GM23248 (cell line): ENCODE results near the gene CUL3. TPM values are rescaled to one million over a fixed set of nuclear protein-coding genes. Genes with fewer than 3 reads are reported as not detected.

Experiments used
- DNase-seq: peaks from one replicate; pipeline ENCODE4 v3.0.0-alpha.2; 2015
- H2AFZ ChIP-seq: fragments of 200-600 bp; sonication (generic); 2 replicates; pipeline ENCODE4 v1.6.1; 2016; ENCODE audit warnings: antibody characterized with exemption
- H3F3A ChIP-seq: fragments of 200-600 bp; sonication (generic); 2 replicates; pipeline ENCODE4 v1.6.1; 2016; ENCODE audit warnings: mild to moderate bottlenecking, antibody characterized with exemption, mixed run types; ENCODE audit not compliant: insufficient read depth
- H3K27ac ChIP-seq: fragments of 200-600 bp; sonication (generic); 2 replicates; pipeline ENCODE4 v1.5.1; 2016; ENCODE audit warnings: mild to moderate bottlenecking
- H3K27me3 ChIP-seq: fragments of 200-600 bp; sonication (generic); replicated peaks from 2 replicates; pipeline ENCODE4 v1.6.1; 2016; ENCODE audit warnings: mild to moderate bottlenecking; ENCODE audit not compliant: insufficient read depth
- H3K36me3 ChIP-seq: fragments of 200-600 bp; sonication (generic); 2 replicates; pipeline ENCODE4 v1.6.1; 2016; ENCODE audit warnings: low read depth, mild to moderate bottlenecking
- H3K4me1 ChIP-seq: fragments of 200-600 bp; sonication (generic); 2 replicates; pipeline ENCODE4 v1.6.1; 2016; ENCODE audit warnings: mild to moderate bottlenecking; ENCODE audit not compliant: insufficient read depth
- H3K4me2 ChIP-seq: fragments of 200-600 bp; sonication (generic); one replicate; pipeline ENCODE4 v1.6.1; 2016; ENCODE audit warnings: mild to moderate bottlenecking; ENCODE audit not compliant: unreplicated experiment
- H3K4me3 ChIP-seq: fragments of 200-600 bp; sonication (generic); 2 replicates; pipeline ENCODE4 v1.5.1; 2016; ENCODE audit warnings: mild to moderate bottlenecking
- H3K79me2 ChIP-seq: fragments of 200-600 bp; sonication (generic); 2 replicates; pipeline ENCODE4 v1.6.1; 2016; ENCODE audit warnings: mild to moderate bottlenecking; ENCODE audit not compliant: insufficient read depth
- H3K9ac ChIP-seq: fragments of 200-600 bp; sonication (generic); 2 replicates; pipeline ENCODE4 v1.6.1; 2016; ENCODE audit warnings: mild to moderate bottlenecking
- H3K9me2 ChIP-seq: fragments of 200-600 bp; sonication (generic); 2 replicates; pipeline ENCODE4 v1.6.1; 2016; ENCODE audit warnings: mixed run types, mild to moderate bottlenecking, moderate library complexity; ENCODE audit not compliant: insufficient read depth
- H3K9me3 ChIP-seq: fragments of 200-600 bp; sonication (generic); one replicate; pipeline ENCODE4 v1.6.1; 2017; ENCODE audit warnings: low read depth
- H4K20me1 ChIP-seq: fragments of 200-600 bp; sonication (generic); 2 replicates; pipeline ENCODE4 v1.6.0; 2016; ENCODE audit not compliant: insufficient read depth
- EZH2 ChIP-seq: fragments of 200-600 bp; sonication (generic); IDR thresholded peaks from 2 replicates; pipeline ENCODE4 v1.6.1; 2018; ENCODE audit warnings: antibody characterized with exemption, mild to moderate bottlenecking; ENCODE audit not compliant: insufficient read depth, poor library complexity, severe bottlenecking
- EZH2phosphoT487 ChIP-seq: fragments of 200-600 bp; sonication (generic); IDR thresholded peaks from 2 replicates; pipeline ENCODE4 v1.6.1; 2018; ENCODE audit warnings: antibody characterized with exemption, moderate library complexity, mild to moderate bottlenecking, low read depth; ENCODE audit not compliant: insufficient read depth
- WGBS, 2 experiments: methylation state at CpG; one replicate each; pipeline ENCODE4 v1.1.6; 2015 to 2017; ENCODE audit warnings: low lambda C conversion rate in 2 of 2, low coverage in 1 of 2; ENCODE audit errors: missing lambda C conversion rate in 2 of 2; 5-methylcytosine and 5-hydroxymethylcytosine counted together
- in situ Hi-C: fragments of 300-500 bp; cut with MboI; formaldehyde crosslinking; loops from 2 replicates; pipeline ENCODE4 v1.15.0; 2020
- polyA plus RNA-seq: library from polyadenylated mRNA; unstranded; fragments of >200 nt; fragmentation: Nextera tagmentation; extraction: Ambion mirVana; gene quantifications from 2 replicates; pipeline ENCODE4 v1.2.1, GENCODE V29; 2016
- total RNA-seq: library from RNA; depleted of rRNA; stranded (reverse); fragments of >200 nt; shearing (Covaris generic); gene quantifications from 2 replicates; pipeline ENCODE4 v1.2.3, GENCODE V29; 2014

Gene CUL3
- total and polyA plus RNA-seq, 2 experiments from 2014 or later, result 24.7 to 47.8 TPM

DNA sequence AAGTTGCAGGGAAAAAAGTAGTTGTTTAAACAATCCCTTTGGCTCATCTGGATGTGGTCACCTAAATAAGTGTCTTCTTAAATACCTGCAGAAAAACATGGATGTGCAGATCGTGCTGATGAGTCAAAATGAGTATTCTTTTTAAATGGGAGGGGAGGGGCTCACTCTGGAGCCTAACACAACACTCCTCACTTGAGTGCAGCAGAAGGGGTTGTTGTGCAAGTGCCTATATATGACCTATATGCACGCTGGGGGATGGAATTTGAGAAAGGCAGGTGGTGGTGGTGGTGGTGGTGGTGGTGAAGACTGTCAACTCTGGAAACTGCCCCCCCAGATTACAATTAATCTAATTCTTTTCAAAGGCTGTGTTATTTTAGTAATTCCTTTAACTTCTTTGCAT, 105.3 kb downstream of the CUL3 start:
- WGBS, 2 experiments, result 96 to 97% methylated on average over 2 of the region's 2 CpGs
- Histone ChIP-seq H2AFZ (no peak overlapping the region), H3K9me3 (no peaks in the 10 kb centered on the region), H3K27me3 (no peaks in the 10 kb centered on the region), H3K4me2 (no peak overlapping the region), H3K9ac (no peak overlapping the region), H3K36me3 (peaks cover 55% of the 10 kb centered on the region), H3K79me2 (peaks cover 41% of the 10 kb centered on the region), H4K20me1 (no peaks in the 10 kb centered on the region), H3K9me2 (no peaks in the 10 kb centered on the region), H3F3A (no peaks in the 10 kb centered on the region), H3K27ac (no peak overlapping the region), H3K4me1 (peaks cover 10% of the 10 kb centered on the region), H3K4me3 (no peak overlapping the region)
- in situ Hi-C loops, result no loop called here
- no peak for TF ChIP-seq EZH2
- no peak for TF ChIP-seq EZH2phosphoT487
- DNase-seq, result no peak

DNA sequence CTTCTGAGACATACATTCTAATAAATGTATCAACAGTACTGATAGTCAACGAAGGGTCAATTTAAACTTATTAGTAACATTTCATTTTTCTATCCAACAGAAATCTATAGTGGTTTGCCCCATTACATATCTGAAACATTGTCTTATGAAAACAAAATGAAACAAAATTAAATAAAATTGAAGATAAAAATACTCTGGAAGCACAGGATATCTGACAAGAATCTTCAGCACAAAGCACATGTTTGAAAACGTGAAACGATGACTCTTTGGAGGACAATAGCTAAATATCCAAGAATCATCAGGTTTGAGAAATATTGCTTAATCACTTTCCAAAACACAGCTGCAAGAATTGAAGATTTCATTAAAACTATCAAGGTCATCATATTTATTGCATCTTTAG, 112.3 kb downstream of the CUL3 start:
- no peak for TF ChIP-seq EZH2phosphoT487
- no peak for TF ChIP-seq EZH2
- Histone ChIP-seq H3K27me3 (no peaks in the 10 kb centered on the region), H3K9ac (no peak overlapping the region), H3K79me2 (no peaks in the 10 kb centered on the region), H3K9me3 (no peaks in the 10 kb centered on the region), H3K27ac (no peak overlapping the region), H4K20me1 (no peaks in the 10 kb centered on the region), H3F3A (peaks cover 19% of the 10 kb centered on the region; the same call in 1 of the 2 replicates), H3K4me3 (no peak overlapping the region), H3K4me1 (no peaks in the 10 kb centered on the region), H3K9me2 (no peaks in the 10 kb centered on the region), H3K36me3 (peaks cover 51% of the 10 kb centered on the region), H3K4me2 (no peak overlapping the region), H2AFZ (no peak overlapping the region)
- in situ Hi-C loops, result no loop called here
- no peak for DNase-seq
- WGBS, 2 experiments, result 94 to 97% methylated on average over 3 of the region's 3 CpGs

DNA sequence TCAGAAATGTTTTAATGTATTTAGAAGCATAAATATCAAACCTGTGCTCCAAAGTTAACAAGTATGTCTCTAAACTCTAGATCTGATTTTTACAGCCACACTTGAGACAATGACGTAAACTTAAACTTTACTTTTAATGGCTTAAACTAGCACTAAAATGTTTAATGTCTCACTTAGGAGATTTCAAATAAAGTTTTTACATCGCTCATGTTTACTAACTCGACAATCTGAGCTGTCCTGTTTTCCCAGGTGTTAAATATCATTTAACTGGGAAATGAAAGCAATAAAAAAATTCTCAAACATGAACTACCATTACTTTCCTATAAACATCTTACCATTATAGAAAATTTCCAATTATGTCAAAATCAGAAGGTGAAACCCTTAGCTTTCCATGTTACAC, 113.0 kb downstream of the CUL3 start:
- H3K4me1 ChIP-seq, result no peaks in the 10 kb centered on the region
- peaks cover 44% of the 10 kb centered on the region for H3K36me3 ChIP-seq
- no peaks in the 10 kb centered on the region for H3K9me2 ChIP-seq
- H3K27me3 ChIP-seq, result no peaks in the 10 kb centered on the region
- H3K4me2 ChIP-seq, result no peak overlapping the region
- no peak overlapping the region for H3K9ac ChIP-seq
- H3F3A ChIP-seq, result peaks cover 19% of the 10 kb centered on the region; the same call in 1 of the 2 replicates
- no peaks in the 10 kb centered on the region for H3K79me2 ChIP-seq
- TF ChIP-seq EZH2phosphoT487, result no peak
- TF ChIP-seq EZH2, result no peak
- no peak overlapping the region for H3K4me3 ChIP-seq
- in situ Hi-C loops, result no loop called here
- no peaks in the 10 kb centered on the region for H4K20me1 ChIP-seq
- H2AFZ ChIP-seq, result no peak overlapping the region
- DNase-seq, result no peak
- H3K27ac ChIP-seq, result no peak overlapping the region
- 97 to 99% methylated on average over 3 of the region's 3 CpGs for WGBS, 2 experiments
- H3K9me3 ChIP-seq, result no peaks in the 10 kb centered on the region

DNA sequence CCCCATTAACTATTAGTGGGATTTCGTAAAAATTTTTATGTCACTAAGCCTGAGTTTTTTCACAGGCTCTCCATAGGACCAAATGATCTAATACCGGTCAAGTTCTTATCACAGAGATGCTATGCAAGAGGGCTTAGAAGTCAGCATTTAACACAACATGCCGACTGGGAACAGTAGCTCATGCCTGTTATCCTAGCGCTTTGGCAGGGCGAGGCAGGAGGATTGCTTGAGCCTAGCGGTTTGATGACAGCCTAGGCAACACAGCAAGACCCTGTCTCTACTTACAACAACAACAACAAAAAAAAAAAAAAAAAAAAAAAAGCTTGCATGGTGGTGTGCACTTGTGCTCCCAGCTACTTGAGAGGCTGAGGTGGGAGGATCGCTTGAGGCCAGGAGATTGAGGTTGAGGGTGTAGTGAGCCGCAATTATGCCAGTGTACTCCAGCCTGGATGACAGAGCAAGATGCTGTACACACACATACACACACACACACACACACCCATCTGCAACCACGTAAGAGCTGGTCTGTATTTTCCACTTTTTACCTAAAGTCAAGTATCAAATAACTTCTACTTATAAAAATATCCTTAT, 115.7 kb downstream of the CUL3 start:
- no peak for DNase-seq
- no peak overlapping the region for H2AFZ ChIP-seq
- 72 to 76% methylated on average over 9 of the region's 9 CpGs for WGBS, 2 experiments
- H3K27me3 ChIP-seq, result no peaks in the 10 kb centered on the region
- H3K4me3 ChIP-seq, result no peak overlapping the region
- peaks cover 19% of the 10 kb centered on the region; the same call in 1 of the 2 replicates for H3F3A ChIP-seq
- H3K9ac ChIP-seq, result no peak overlapping the region
- no peak overlapping the region for H3K4me2 ChIP-seq
- no peaks in the 10 kb centered on the region for H3K4me1 ChIP-seq
- H3K9me3 ChIP-seq, result no peaks in the 10 kb centered on the region
- H3K36me3 ChIP-seq, result peaks cover 24% of the 10 kb centered on the region
- no peaks in the 10 kb centered on the region for H3K9me2 ChIP-seq
- no peaks in the 10 kb centered on the region for H4K20me1 ChIP-seq
- no peaks in the 10 kb centered on the region for H3K79me2 ChIP-seq
- in situ Hi-C loops, result no loop called here
- TF ChIP-seq EZH2 (no peak), EZH2phosphoT487 (no peak)
- no peak overlapping the region for H3K27ac ChIP-seq
